HG03064 (cell line): ENCODE measurements around the gene DDX28.

Source experiments
- ATAC-seq: cut with Tn5 transposase; IDR thresholded peaks from one replicate; pipeline ENCODE4 v1.9.1; 2021; ENCODE audit warnings: low read depth; ENCODE audit not compliant: unreplicated experiment

Gene DDX28

GRCh38 chr16:67971111-67971510, 51.9 kb downstream of the DDX28 start:
- no peak for ATAC-seq
